B cell (primary cell): ENCODE data around the gene TMEM163. TPM values are rescaled to one million over a fixed set of nuclear protein-coding genes. Genes with fewer than 3 reads are reported as not detected.
"Not testable (repeated sequence)": the region's sequence is repeated elsewhere in the genome, so short reads cannot be mapped to it uniquely, and the experiment has no call there.

Experiments used
- ATAC-seq: fragments of 200-7000 bp; cut with Tn5 transposase; one replicate; pipeline ENCODE4 v1.10.0; 2021; ENCODE audit warnings: low read depth, mild to moderate bottlenecking, moderate number of reproducible peaks, moderate library complexity
- CTCF ChIA-PET: fragments of 350-600 bp; sonication (Branson Sonifier 250); formaldehyde crosslinking; loops from one replicate; lab custom pipeline; 2021; ENCODE audit warnings: antibody characterized with exemption, inconsistent platforms; lab: Charles Lee
- POLR2A ChIA-PET: fragments of 350-600 bp; sonication (Branson Sonifier 250); formaldehyde crosslinking; loops from one replicate; lab custom pipeline; 2021; ENCODE audit warnings: antibody characterized with exemption; lab: Charles Lee
- DNase-seq: peaks from one replicate; pipeline ENCODE4 v3.0.0; 2013
- H2AFZ ChIP-seq: 2 replicates; pipeline ENCODE4 v1.6.1; 2012; ENCODE audit warnings: mild to moderate bottlenecking, low read depth, low read length; ENCODE audit not compliant: insufficient read depth, poor library complexity, severe bottlenecking
- H3K27ac ChIP-seq, 2 donors: 1 replicate in 1 of 2; 2 replicates in 1 of 2; pipeline ENCODE4 v1.5.1; 2012 to 2013; ENCODE audit warnings: low read length in 2 of 2, mild to moderate bottlenecking in 2 of 2, moderate library complexity in 1 of 2
- H3K27me3 ChIP-seq, 4 experiments: fragments of 200-600 bp in 1 of 4; sonication (generic) in 1 of 4; replicated peaks in 1 of 4; 1 replicate in 2 of 4; 2 replicates in 2 of 4; pipeline versions ENCODE4 v1.6.1 to v1.7.0; 2013 to 2016; ENCODE audit warnings: low read length in 3 of 4, mild to moderate bottlenecking in 2 of 4, mixed read lengths in 1 of 4, moderate library complexity in 1 of 4; ENCODE audit not compliant: insufficient read depth in 4 of 4, control insufficient read depth in 3 of 4; ENCODE audit errors: control extremely low read depth in 1 of 4
- H3K36me3 ChIP-seq, 2 experiments: replicated peaks in 1 of 2; 1 replicate in 1 of 2; 2 replicates in 1 of 2; pipeline versions ENCODE4 v1.6.1 to v1.7.1; 2013; ENCODE audit warnings: low read length in 1 of 2; ENCODE audit not compliant: insufficient read depth in 2 of 2, control insufficient read depth in 1 of 2; ENCODE audit errors: control extremely low read depth in 1 of 2, extremely low read depth in 1 of 2
- H3K4me1 ChIP-seq, 2 donors: fragments of 200-600 bp in 1 of 2; sonication (generic) in 1 of 2; 1 replicate in 1 of 2; 2 replicates in 1 of 2; pipeline versions ENCODE4 v1.5.1 to v1.6.1; 2013 to 2017; ENCODE audit warnings: low read length in 2 of 2; ENCODE audit not compliant: control insufficient read depth in 2 of 2, insufficient read depth in 2 of 2
- H3K4me2 ChIP-seq: replicated peaks from 2 replicates; pipeline ENCODE3; 2012; ENCODE audit warnings: mild to moderate bottlenecking, low read depth, low read length; ENCODE audit not compliant: poor library complexity, severe bottlenecking
- H3K4me3 ChIP-seq, 5 experiments: fragments of 200-600 bp in 1 of 5; sonication (generic) in 1 of 5; 1 replicate in 3 of 5; 2 replicates in 2 of 5; pipeline versions ENCODE4 v1.5.1 to v1.7.0; 2011 to 2016; ENCODE audit warnings: low read length in 4 of 5, mild to moderate bottlenecking in 4 of 5, low read depth in 2 of 5, control low read depth in 1 of 5, moderate library complexity in 1 of 5; ENCODE audit not compliant: insufficient read depth in 1 of 5; ENCODE audit errors: control extremely low read depth in 1 of 5, extremely low read depth in 1 of 5
- H3K79me2 ChIP-seq: fragments of 200-600 bp; sonication (generic); one replicate; pipeline ENCODE4 v1.6.0; 2016; ENCODE audit warnings: low read length; ENCODE audit not compliant: control insufficient read depth, insufficient read depth
- H3K9ac ChIP-seq: fragments of 200-600 bp; sonication (generic); 2 replicates; pipeline ENCODE4 v1.6.1; 2017; ENCODE audit warnings: mild to moderate bottlenecking, low read length, moderate library complexity
- H3K9me3 ChIP-seq, 3 donors: one replicate each; pipeline versions ENCODE4 v1.6.1 to v1.7.1; 2013; ENCODE audit warnings: low read length in 2 of 3; ENCODE audit not compliant: control insufficient read depth in 2 of 3, insufficient read depth in 1 of 3; ENCODE audit errors: control extremely low read depth in 1 of 3
- H4K20me1 ChIP-seq: 2 replicates; pipeline ENCODE4 v1.6.0; 2012; ENCODE audit warnings: mild to moderate bottlenecking, low read length; ENCODE audit not compliant: insufficient read depth, control insufficient read depth, poor library complexity, severe bottlenecking
- H3K27ac Mint-ChIP-seq: one replicate; pipeline ENCODE4 v1.8.0; 2021; ENCODE audit warnings: mixed read lengths
- H3K27me3 Mint-ChIP-seq: one replicate; pipeline ENCODE4 v1.8.0; 2021; ENCODE audit warnings: mixed read lengths
- H3K4me1 Mint-ChIP-seq: one replicate; pipeline ENCODE4 v1.8.0; 2021; ENCODE audit warnings: mixed read lengths
- H3K4me3 Mint-ChIP-seq: one replicate; pipeline ENCODE4 v1.8.0; 2021; ENCODE audit warnings: mixed read lengths
- H3K9me3 Mint-ChIP-seq: one replicate; pipeline ENCODE4 v1.8.0; 2022; ENCODE audit warnings: mixed read lengths; ENCODE audit not compliant: insufficient read depth
- CTCF ChIP-seq: fragments of 200-600 bp; IDR thresholded peaks from one replicate; pipeline ENCODE4 v1.8.0; 2022; ENCODE audit warnings: antibody characterized with exemption, mild to moderate bottlenecking
- EZH2 ChIP-seq: IDR thresholded peaks from 2 replicates; pipeline ENCODE4 v1.6.1; 2012; ENCODE audit warnings: borderline replicate concordance, low read depth, mild to moderate bottlenecking, moderate library complexity, low read length; ENCODE audit not compliant: insufficient read depth, poor library complexity, severe bottlenecking
- WGBS: methylation state at CpG from one replicate; pipeline ENCODE4 v1.1.5; 2013; ENCODE audit warnings: missing lambda C conversion rate; ENCODE audit not compliant: insufficient coverage; 5-methylcytosine and 5-hydroxymethylcytosine counted together
- intact Hi-C: fragments of 100-400 bp; cut with micrococcal nuclease; formaldehyde crosslinking; loops from one replicate; pipeline ENCODE4 v1.10.0; 2022
- polyA plus RNA-seq: library from polyadenylated mRNA; depleted of rRNA; stranded (reverse); fragments of >200 nt; gene quantifications from 2 replicates; pipeline ENCODE4 v1.2.3, GENCODE V29; 2012
- total RNA-seq, 2 donors: library from RNA; stranded (reverse); fragments of 120-200 nt in 1 of 2; gene quantifications; 1 replicate in 1 of 2; 2 replicates in 1 of 2; pipeline versions ENCODE4 v1.2.3 to v1.2.4, GENCODE V29; 2013 to 2022

The TMEM163 gene
- total and polyA plus RNA-seq, 2 donors (not counting 1 experiment from before 2014, with no cell fraction given), result 2.6 to 5.6 TPM

GRCh38 chr2:134507697-134508096 is 211.1 kb downstream of the TMEM163 start:
- no CpG with 5 or more reads among the region's 1 CpG for WGBS
- H4K20me1 ChIP-seq, result no peaks in the 10 kb centered on the region
- Mint-ChIP-seq H3K27me3 (no peaks in the 10 kb centered on the region), H3K27ac (no peak overlapping the region), H3K4me3 (no peak overlapping the region), H3K4me1 (no peaks in the 10 kb centered on the region), H3K9me3 (no peaks in the 10 kb centered on the region)
- ATAC-seq (no peak), DNase-seq (no peak)
- H3K4me2 ChIP-seq, result no peak overlapping the region
- no peak overlapping the region for H3K9ac ChIP-seq
- no peak overlapping the region for H3K4me3 ChIP-seq
- H3K36me3 ChIP-seq, result no peaks in the 10 kb centered on the region
- no peak overlapping the region for H3K27ac ChIP-seq
- no peaks in the 10 kb centered on the region for H3K27me3 ChIP-seq
- H3K4me1 ChIP-seq, result no peaks in the 10 kb centered on the region
- no peaks in the 10 kb centered on the region for H3K9me3 ChIP-seq
- no peak overlapping the region for H2AFZ ChIP-seq
- intact Hi-C loops, result no loop called here
- ChIA-PET CTCF (no interaction called here), POLR2A (no interaction called here)
- no peak for TF ChIP-seq CTCF
- no peak for TF ChIP-seq EZH2
- no peaks in the 10 kb centered on the region for H3K79me2 ChIP-seq

DNA sequence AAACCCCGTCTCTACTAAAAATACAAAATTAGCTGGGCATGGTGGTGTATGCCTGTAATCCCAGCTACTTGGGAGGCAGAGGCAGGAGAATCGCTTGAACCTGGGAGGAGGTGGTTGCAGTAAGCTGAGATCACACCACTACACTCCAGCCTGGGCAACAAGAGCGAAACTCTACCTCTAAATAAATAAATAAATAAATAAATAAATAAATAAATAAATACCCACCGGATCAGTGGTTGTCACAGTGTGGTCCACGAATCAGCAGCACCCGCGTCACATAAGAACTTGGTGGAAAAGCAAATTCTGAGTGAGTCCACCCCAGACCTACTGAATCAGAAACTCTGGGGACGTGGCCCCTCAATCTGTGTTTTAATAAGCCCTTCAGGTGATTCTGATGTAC is 211.6 kb downstream of the TMEM163 start:
- H3K4me3 Mint-ChIP-seq, H3K9ac ChIP-seq, intact Hi-C loops, H3K9me3 ChIP-seq, H3K9me3 Mint-ChIP-seq, H3K79me2 ChIP-seq, CTCF ChIA-PET, H3K4me1 Mint-ChIP-seq, H3K36me3 ChIP-seq, H4K20me1 ChIP-seq, H3K27me3 Mint-ChIP-seq, DNase-seq, H3K27me3 ChIP-seq, H3K4me3 ChIP-seq, ATAC-seq, H3K4me1 ChIP-seq, H3K27ac Mint-ChIP-seq, H3K4me2 ChIP-seq, H3K27ac ChIP-seq, POLR2A ChIA-PET, H2AFZ ChIP-seq: not testable (repeated sequence)
- 91% methylated on average over 4 of the region's 8 CpGs for WGBS
